LNCAP (cell line): ENCODE results near the gene PTPRN2.

Experiments used
- CTCF ChIP-seq: fragments of 450-650 bp; IDR thresholded peaks from 2 replicates; pipeline ENCODE4 v1.5.1; 2017; ENCODE audit warnings: mild to moderate bottlenecking

Gene PTPRN2

GRCh38 chr7:158397885-158398284 lies 189.7 kb downstream of the PTPRN2 start:
- no peak for TF ChIP-seq CTCF

GRCh38 chr7:158396982-158397862 lies 190.4 kb downstream of the PTPRN2 start:
- TF ChIP-seq CTCF: no peak

GRCh38 chr7:158396301-158396905 lies 191.2 kb downstream of the PTPRN2 start:
- TF ChIP-seq CTCF: no peak

- TF ChIP-seq CTCF: no peak
These were observed 191.8 kb downstream of the PTPRN2 start for GRCh38 chr7:158395780-158396278.

GRCh38 chr7:158395349-158395748 lies 192.3 kb downstream of the PTPRN2 start:
- TF ChIP-seq CTCF: no peak

GRCh38 chr7:158394936-158395335 lies 192.7 kb downstream of the PTPRN2 start:
- peak; percentile 91 for TF ChIP-seq CTCF

GRCh38 chr7:158393926-158394625 lies 193.5 kb downstream of the PTPRN2 start:
- TF ChIP-seq CTCF: no peak
